ENCODE data around the gene SYNPO2.

DNA sequence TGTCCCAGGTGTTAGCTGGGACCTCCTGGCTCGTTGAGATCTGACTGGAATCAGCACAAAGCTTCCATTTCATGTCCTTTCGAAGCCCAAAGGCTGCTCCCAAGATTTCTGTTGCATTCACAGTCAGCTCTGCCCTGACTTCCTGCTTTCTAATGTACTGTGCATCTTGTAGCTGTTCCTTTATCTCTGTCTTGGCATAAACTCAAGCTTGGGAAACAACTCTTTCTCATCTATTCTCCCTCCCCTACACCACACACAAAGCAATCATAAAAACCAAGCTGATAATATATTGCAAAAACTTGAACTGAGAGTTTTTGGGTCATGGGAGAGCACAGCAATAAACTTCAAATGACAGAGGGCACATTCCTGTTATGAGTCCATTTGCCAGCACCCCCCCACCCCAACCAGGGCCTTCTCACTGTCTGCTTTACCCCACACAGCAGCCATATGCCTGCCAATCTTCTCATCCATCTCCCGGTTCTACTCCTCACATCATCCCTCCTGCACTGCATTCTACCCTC, 76.3 kb downstream of the SYNPO2 start:
- TF ChIP-seq GATA2 (IDR thresholded peaks at IDR 0.05; ENCODE audit: low read depth, low read length) (no peak), GATA3 (IDR thresholded peaks at IDR 0.05; ENCODE audit: low read depth, low read length) (no peak)

Data from SH-SY5Y (cell line).